GM18499 (cell line): ENCODE measurements around the gene MAP3K12.

ENCODE experiments used
- ATAC-seq: cut with Tn5 transposase; IDR thresholded peaks from one replicate; pipeline ENCODE4 v1.9.1; 2021; ENCODE audit warnings: moderate number of reproducible peaks; ENCODE audit not compliant: insufficient read depth, unreplicated experiment

MAP3K12 gene

DNA sequence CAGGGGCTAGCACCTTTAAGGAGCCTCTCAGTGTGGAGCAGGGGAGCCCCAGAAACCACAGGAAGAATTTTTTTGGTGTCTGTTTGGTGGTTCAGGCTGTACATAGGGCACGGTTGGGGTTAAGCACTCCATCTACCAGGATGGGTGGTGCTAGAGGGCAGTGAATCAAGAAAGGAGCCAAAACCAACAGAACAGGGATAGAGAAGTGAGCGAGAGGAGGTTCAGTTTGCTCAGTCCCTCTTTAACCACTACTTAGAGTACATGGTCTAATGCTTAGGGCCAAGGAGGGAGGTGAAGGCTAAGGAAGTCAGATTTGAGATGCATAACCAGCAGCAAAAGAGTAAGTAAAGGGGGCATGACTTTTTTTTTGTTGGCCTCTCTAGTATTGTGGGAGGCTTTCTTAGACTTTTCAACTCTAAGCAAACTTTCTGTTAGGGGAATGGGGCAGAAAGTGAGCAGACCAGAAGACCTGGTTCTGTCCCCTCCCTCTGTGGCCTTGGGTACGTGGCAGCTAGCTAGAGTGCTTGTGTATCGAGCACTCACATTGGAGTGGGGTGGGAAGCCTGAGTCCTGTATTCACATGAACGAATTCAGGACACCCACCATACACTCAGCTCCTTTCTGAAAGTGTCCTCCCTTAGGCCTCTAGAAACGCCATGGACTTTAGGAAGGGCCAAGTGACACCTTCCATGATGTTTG is 14.6 kb upstream of the MAP3K12 start:
- ATAC-seq, result no peak

DNA sequence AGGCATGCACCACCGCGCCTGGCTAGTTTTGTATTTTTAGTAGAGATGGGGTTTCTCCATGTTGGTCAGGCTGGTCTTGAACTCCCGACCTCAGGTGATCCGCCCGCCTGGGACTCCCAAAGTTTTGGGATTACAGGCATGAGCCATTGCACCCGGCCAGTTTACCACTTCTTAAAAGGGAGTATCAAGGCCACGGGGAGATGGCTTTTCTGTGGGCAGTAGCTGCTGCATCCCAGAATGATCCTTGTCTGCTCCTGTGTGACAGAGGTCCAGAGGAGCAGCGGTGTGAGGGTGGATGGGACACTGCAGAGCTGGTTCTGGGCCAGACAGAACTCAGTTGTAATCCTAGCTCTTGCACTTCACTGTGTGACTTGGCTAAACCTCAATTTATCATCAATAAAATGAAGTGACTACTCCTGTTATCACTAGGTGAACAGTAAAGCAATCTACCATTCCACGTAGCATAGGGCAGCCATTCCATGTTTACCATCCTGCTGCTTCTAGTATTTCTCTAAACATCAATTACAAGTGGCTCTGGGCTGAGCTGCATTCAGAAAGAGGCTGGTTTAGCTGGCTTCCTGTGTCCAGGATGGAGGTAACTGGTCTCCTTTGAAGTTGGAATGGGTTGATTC is 11.0 kb upstream of the MAP3K12 start:
- ATAC-seq, result no peak

DNA sequence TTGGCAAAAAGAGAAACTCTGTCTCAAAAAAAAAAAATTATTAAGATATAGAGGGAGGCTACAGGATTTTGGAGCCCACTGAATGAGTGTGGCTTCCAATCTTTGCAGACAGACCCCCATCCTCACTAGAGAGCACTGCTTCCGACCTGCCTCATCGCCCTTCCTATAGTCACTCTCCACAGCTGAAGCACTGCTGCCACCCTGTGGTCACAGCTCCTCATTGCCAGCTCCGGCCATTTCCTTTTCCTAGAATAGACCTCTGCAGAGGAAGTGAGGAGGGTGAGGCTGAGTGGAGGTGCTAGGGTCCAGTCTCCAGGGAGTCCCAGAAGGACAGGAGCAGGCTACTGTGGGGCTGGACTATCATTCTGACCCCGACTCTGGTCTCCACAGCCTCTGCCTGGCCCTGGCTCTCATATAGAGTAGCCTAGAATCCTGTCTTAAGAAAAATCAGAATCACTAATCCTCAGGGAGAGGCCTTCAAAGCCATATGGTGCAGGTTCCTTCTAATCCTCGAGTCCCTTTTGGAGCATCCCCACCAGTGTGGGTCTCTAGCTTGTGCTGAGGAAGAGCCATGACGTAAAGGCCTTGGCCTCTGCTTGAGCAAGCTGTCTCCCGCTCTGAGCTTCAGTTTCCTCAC is 9.4 kb upstream of the MAP3K12 start:
- ATAC-seq, result no peak

DNA sequence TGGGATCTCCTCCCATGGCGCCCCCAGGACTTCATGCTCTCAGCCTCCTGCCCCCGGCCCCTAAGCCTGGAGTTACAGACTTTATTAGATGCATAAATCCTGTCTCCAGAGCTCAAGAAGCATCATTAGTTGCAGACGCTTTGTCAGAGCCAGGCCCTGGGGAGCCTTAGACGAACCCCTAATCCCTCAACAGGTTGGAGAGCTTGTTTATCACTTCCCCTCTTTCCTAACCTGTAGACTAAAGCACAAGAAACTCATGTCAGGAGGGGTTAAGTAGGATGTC is 8.3 kb upstream of the MAP3K12 start:
- no peak for ATAC-seq

GRCh38 chr12:53506881-53507602 is 7.8 kb upstream of the MAP3K12 start, which contains the start of gene NPFF:
Gene NPFF, minus strand, starts transcription at chr12:53507484. Its CDS starts 10 bp downstream, at chr12:53507474.
- ATAC-seq, result no peak

DNA sequence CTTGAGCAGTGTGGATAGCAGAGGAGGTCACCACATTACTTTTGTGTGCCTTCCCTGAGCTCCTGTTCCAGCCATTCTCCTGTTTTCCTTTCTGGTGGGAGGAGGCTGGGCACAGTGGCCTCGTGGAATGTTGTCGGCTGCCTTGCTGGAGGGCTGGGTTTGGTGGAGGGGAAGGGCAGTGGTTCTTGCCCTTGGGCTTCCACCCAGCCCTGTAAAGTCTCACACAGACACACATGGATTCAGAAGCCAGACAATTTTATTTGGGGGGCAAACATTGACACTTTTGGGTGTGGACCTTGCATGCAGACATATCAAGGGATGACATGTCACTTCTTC is 7.2 kb upstream of the MAP3K12 start:
- no peak for ATAC-seq

DNA sequence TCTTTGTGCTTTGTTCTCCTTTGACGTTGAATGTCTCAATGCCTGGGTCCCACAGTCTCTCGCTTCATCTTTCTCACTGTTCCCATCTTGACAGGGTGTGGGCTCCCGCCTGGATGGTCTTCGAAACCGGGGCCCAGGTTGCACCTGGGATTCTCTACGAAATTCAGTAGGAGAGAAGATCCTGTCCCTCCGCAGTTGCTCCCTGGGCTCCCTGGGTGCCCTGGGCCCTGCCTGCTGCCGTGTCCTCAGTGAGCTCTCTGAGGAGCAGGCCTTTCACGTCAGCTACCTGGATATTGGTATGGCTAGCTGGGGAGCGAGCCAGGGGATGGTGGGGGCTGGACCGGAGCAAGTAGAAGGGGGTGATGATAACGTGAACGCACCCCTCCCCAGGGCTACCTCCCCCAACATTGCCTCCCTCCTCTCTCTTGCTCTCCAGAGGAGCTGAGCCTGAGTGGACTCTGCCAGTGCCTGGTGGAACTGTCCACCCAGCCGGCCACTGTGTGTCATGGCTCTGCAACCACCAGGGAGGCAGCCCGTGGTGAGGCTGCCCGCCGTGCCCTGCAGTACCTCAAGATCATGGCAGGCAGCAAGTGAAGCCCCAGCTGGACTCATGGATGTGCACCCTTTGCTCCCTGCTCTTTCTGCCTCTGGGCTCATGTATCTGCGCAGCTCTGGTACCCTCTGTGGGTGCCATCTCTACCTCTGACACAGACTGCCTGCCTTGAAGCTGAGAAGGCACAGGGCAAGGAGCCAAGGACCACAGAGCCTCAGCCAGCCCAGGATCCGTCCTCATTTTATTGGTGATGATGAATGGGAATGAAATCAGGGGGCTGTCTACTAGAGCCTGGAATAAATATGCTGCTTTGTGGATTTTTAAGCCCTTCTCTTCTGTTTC is 6.5 kb upstream of the MAP3K12 start:
- no peak for ATAC-seq

DNA sequence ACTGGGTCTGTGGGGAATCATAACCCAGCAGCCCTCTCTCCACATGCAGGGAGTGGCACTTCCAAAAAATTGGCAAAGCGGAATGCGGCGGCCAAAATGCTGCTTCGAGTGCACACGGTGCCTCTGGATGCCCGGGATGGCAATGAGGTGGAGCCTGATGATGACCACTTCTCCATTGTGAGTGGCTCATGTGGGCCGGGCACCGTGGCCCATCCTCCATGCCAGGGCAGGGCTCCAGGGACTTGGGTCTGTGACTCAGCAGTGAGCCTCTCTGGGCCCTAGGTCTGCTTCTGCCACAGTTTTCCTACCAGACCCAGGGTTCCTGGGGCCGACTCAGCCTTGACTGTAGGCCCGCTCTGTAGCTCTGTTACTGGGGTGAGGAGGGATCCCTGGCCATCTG is 5.8 kb upstream of the MAP3K12 start:
- no peak for ATAC-seq

GRCh38 chr12:53504004-53504920 is 5.0 kb upstream of the MAP3K12 start:
- ATAC-seq, result no peak

GRCh38 chr12:53502983-53503728 is 3.9 kb upstream of the MAP3K12 start:
- no peak for ATAC-seq

DNA sequence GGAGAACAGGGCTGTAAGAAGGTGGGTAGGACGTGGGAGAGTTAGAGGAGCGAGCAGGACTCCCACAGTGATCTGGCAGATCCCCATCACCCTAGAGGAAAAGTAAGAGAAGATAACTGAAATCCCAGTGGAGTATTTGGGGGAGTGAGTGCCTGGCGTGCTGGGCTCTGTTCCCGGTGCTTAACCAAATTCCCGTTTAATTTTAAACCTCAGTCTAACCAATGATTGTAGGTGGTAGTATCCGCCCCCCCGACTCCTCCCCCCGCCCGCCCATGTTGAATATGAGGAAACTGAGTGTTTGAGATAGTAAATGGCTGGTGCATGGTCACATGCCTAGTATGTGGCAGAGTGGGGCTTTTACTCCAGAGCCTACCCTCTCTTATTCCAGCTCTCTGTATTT is 3.1 kb upstream of the MAP3K12 start:
- no peak for ATAC-seq

GRCh38 chr12:53501615-53502181 is 2.4 kb upstream of the MAP3K12 start:
- no peak for ATAC-seq

GRCh38 chr12:53500776-53501614 is 1.7 kb upstream of the MAP3K12 start, which contains the start of gene TARBP2:
Gene TARBP2, plus strand, starts transcription at chr12:53501283. Its CDS starts 126 bp downstream, at chr12:53501409.
- ATAC-seq, result peak; percentile 72

- ATAC-seq, result no peak
Measured at GRCh38 chr12:53500142-53500775, 1.0 kb upstream of the MAP3K12 start.

DNA sequence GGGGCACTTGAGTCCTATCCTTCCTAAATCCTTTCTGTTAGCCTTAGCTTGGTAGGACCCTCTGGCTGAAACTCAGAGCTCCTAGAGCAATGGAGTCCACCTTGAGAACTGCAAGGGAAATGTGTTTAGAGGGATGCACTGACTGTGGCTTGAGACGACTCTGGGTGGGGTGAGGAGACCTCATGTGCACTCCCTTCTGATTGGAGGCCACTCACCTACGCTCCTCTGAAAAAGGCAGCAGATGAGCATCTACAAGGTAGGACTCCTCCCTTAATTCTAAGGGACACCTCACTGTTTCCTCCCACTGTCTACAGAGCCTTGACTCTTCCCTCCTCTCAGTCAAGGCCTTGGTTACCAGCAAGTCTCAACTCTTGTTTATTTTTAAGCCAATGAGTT is 1.0 kb downstream of the MAP3K12 start:
- ATAC-seq, result no peak

- no peak for ATAC-seq
Measured at GRCh38 chr12:53497461-53497860, 1.8 kb downstream of the MAP3K12 start.

GRCh38 chr12:53496752-53497032 is 2.6 kb downstream of the MAP3K12 start:
- ATAC-seq, result no peak
